Uterus (tissue), 4 donors: ENCODE measurements around the gene KCTD1. TPM values are rescaled to one million over a fixed set of nuclear protein-coding genes. Genes with fewer than 3 reads are reported as not detected.
A peak's percentile ranks its signal among the peaks of the same experiment; 100 is the strongest.

Experiments
- DNase-seq, 2 donors: peaks; one replicate each; pipeline ENCODE4 v3.0.0-alpha.2; 2019 to 2020
- H3K27ac ChIP-seq, 2 donors: fragments of 200-600 bp; sonication (generic); 1 replicate in 1 of 2; 2 replicates in 1 of 2; pipeline ENCODE4 v1.5.1; 2016 to 2018
- H3K27me3 ChIP-seq, 2 donors: fragments of 200-600 bp; sonication (generic); one replicate each; pipeline ENCODE4 v1.5.1; 2018 to 2019; ENCODE audit warnings: control low read depth in 1 of 2
- H3K36me3 ChIP-seq, 2 donors: fragments of 200-600 bp; sonication (generic); one replicate each; pipeline ENCODE4 v1.5.1; 2019; ENCODE audit warnings: control low read depth in 1 of 2
- H3K4me1 ChIP-seq, 2 donors: fragments of 200-600 bp; sonication (generic); one replicate each; pipeline ENCODE4 v1.5.1; 2018 to 2019; ENCODE audit warnings: control low read depth in 1 of 2
- H3K4me3 ChIP-seq, 2 donors: fragments of 200-600 bp; sonication (generic); 1 replicate in 1 of 2; 2 replicates in 1 of 2; pipeline ENCODE4 v1.5.1; 2018 to 2019; ENCODE audit warnings: mild to moderate bottlenecking in 1 of 2
- H3K9me3 ChIP-seq, 2 donors: fragments of 200-600 bp; sonication (generic); one replicate each; pipeline ENCODE4 v1.5.1; 2019; ENCODE audit warnings: control low read depth in 1 of 2
- CTCF ChIP-seq, 4 experiments: fragments of 200-600 bp in 2 of 4; fragments of 450-650 bp in 2 of 4; sonication (generic) in 2 of 4; IDR thresholded peaks; one replicate each; pipeline ENCODE4 v1.5.1; 2016 to 2019; ENCODE audit warnings: antibody characterized with exemption in 4 of 4, mild to moderate bottlenecking in 2 of 4, moderate library complexity in 1 of 4
- POLR2A ChIP-seq, 2 donors: fragments of 450-650 bp; IDR thresholded peaks; one replicate each; pipeline ENCODE4 v1.6.1; 2016; ENCODE audit warnings: antibody characterized with exemption in 2 of 2, mild to moderate bottlenecking in 1 of 2, moderate library complexity in 1 of 2
- intact Hi-C: fragments of 100-400 bp; cut with DNase I; formaldehyde crosslinking; loops from one replicate; pipeline ENCODE4 v1.15.1; 2023; ENCODE audit warnings: low total_unique reads
- total RNA-seq, 4 donors: library from RNA; depleted of rRNA in 3 of 4; stranded (reverse); fragments of >200 nt in 3 of 4; gene quantifications; one replicate each; pipeline versions ENCODE4 v1.1.0 to v1.2.4, GENCODE V29; 2014 to 2023
- donor health status: DM: yes; HTN: yes; CAD: no.

Gene KCTD1
- total RNA-seq, 4 donors from 2014 or later = 1.2 to 41.3 (median 11.7) TPM

- Histone ChIP-seq H3K4me3 (peak overlapping the region in 1 of 2 donors; percentile 41), H3K27me3 (no peaks in the 10 kb centered on the region), H3K36me3 (no peaks in the 10 kb centered on the region), H3K9me3 (no peaks in the 10 kb centered on the region), H3K27ac (no peak overlapping the region), H3K4me1 (no peaks in the 10 kb centered on the region)
- TF ChIP-seq POLR2A (IDR thresholded peaks at IDR 0.05) (no peak), CTCF (IDR thresholded peaks at IDR 0.05) (no peak)
- no peak for DNase-seq
- intact Hi-C loops = no loop called here
Measured at GRCh38 chr18:26575865-26576217, 27.5 kb upstream of the KCTD1 start.

- DNase-seq = peak in 1 of 2 donors; percentile 20
- Histone ChIP-seq H3K9me3 (no peaks in the 10 kb centered on the region), H3K4me1 (no peaks in the 10 kb centered on the region), H3K27ac (peak overlapping the region in 1 of 2 donors; percentile 20), H3K4me3 (peak overlapping the region; percentile 11 to 41), H3K27me3 (no peaks in the 10 kb centered on the region), H3K36me3 (no peaks in the 10 kb centered on the region)
- TF ChIP-seq POLR2A (IDR thresholded peaks at IDR 0.05) (no peak), CTCF (IDR thresholded peaks at IDR 0.05) (no peak)
- intact Hi-C loops = no loop called here
Measured at GRCh38 chr18:26574958-26575864, 26.9 kb upstream of the KCTD1 start.

GRCh38 chr18:26568926-26569665 lies 20.7 kb upstream of the KCTD1 start:
- Histone ChIP-seq H3K27me3 (no peaks in the 10 kb centered on the region), H3K4me1 (no peaks in the 10 kb centered on the region), H3K27ac (no peak overlapping the region), H3K9me3 (no peaks in the 10 kb centered on the region), H3K4me3 (no peak overlapping the region), H3K36me3 (no peaks in the 10 kb centered on the region)
- intact Hi-C loops = no loop called here
- DNase-seq = no peak
- TF ChIP-seq POLR2A (IDR thresholded peaks at IDR 0.05) (no peak), CTCF (IDR thresholded peaks at IDR 0.05) (no peak)

- no peaks in the 10 kb centered on the region for H3K27me3 ChIP-seq
- no peak for DNase-seq
- TF ChIP-seq POLR2A (IDR thresholded peaks at IDR 0.05) (no peak), CTCF (IDR thresholded peaks at IDR 0.05) (no peak)
- no peaks in the 10 kb centered on the region for H3K36me3 ChIP-seq
- no peaks in the 10 kb centered on the region for H3K9me3 ChIP-seq
- H3K27ac ChIP-seq = no peak overlapping the region
- H3K4me3 ChIP-seq = no peak overlapping the region
- H3K4me1 ChIP-seq = no peaks in the 10 kb centered on the region
- intact Hi-C loops = no loop called here
Measured at GRCh38 chr18:26568513-26568912, 20.2 kb upstream of the KCTD1 start.
